ENCODE results near the gene KIF22. TPM values are rescaled to one million over a fixed set of nuclear protein-coding genes. Genes with fewer than 3 reads are reported as not detected.
A peak's percentile ranks its signal among the peaks of the same experiment; 100 is the strongest.

The KIF22 gene
- total and polyA plus RNA-seq, 4 donors = 7.4 to 41.4 (median 11.8) TPM

- Histone ChIP-seq H3K4me3 (ENCODE audit: low read length in 2 of 2) (no peak overlapping the region), H3K4me1 (ENCODE audit: control insufficient read depth in 1 of 2, insufficient read depth in 2 of 2, low read length in 2 of 2) (no peaks in the 10 kb centered on the region), H3K9me3 (ENCODE audit: control insufficient read depth, low read length) (no peaks in the 10 kb centered on the region), H3K27me3 (ENCODE audit: control insufficient read depth in 1 of 2, insufficient read depth in 2 of 2, low read length in 1 of 2) (no peaks in the 10 kb centered on the region), H3K36me3 (ENCODE audit: control insufficient read depth in 1 of 2, insufficient read depth in 2 of 2, low read length in 1 of 2) (no peaks in the 10 kb centered on the region), H3K27ac (ENCODE audit: low read depth in 1 of 2, low read length in 2 of 2) (no peak overlapping the region)
- WGBS, 2 donors = 74 to 76% methylated on average over 5 of the region's 5 CpGs
- intact Hi-C loops (cut with DNase I) = loop anchor here in 1 of 2 donors (10.0 kb wide), 2 partner anchors 180 to 950 kb away; partner anchors contain the start of genes CFAP119, HIRIP3, INO80E and RNF40
- no peak for ATAC-seq (ENCODE audit: low FRiP score)
- peak in 1 of 2 donors; percentile 47 for DNase-seq
These were observed 24.0 kb downstream of the KIF22 start for GRCh38 chr16:29814592-29814991.

- no peaks in the 10 kb centered on the region for H3K36me3 ChIP-seq (ENCODE audit: control insufficient read depth in 1 of 2, insufficient read depth in 2 of 2, low read length in 1 of 2)
- peak overlapping the region in 1 of 2 donors; percentile 24 for H3K4me3 ChIP-seq (ENCODE audit: low read length in 2 of 2)
- H3K4me1 ChIP-seq (ENCODE audit: control insufficient read depth in 1 of 2, insufficient read depth in 2 of 2, low read length in 2 of 2) = no peaks in the 10 kb centered on the region
- peak in 1 of 2 donors; percentile 66 for DNase-seq
- intact Hi-C loops (cut with DNase I) = loop anchor here (5.0 to 10.0 kb wide), 3 partner anchors 47 to 950 kb away; partner anchors contain the start of genes CDIPT (in 1 of the 2), CFAP119 (in 1 of the 2), HIRIP3 (in 1 of the 2) and INO80E (in 1 of the 2)
- no peak for ATAC-seq (ENCODE audit: low FRiP score)
- no peaks in the 10 kb centered on the region for H3K27me3 ChIP-seq (ENCODE audit: control insufficient read depth in 1 of 2, insufficient read depth in 2 of 2, low read length in 1 of 2)
- peak overlapping the region in 1 of 2 donors; percentile 79 for H3K27ac ChIP-seq (ENCODE audit: low read depth in 1 of 2, low read length in 2 of 2)
- 4 to 5% methylated on average over 39 of the region's 39 CpGs for WGBS, 2 donors
- H3K9me3 ChIP-seq (ENCODE audit: control insufficient read depth, low read length) = no peaks in the 10 kb centered on the region
These were observed 24.6 kb downstream of the KIF22 start for GRCh38 chr16:29815032-29815721.

GRCh38 chr16:29815793-29816693 is 25.5 kb downstream of the KIF22 start, which contains the start of gene PAGR1:
Gene PAGR1 (plus strand): TSS chr16:29816152. CDS start chr16:29816526, 374 bp downstream.
- Histone ChIP-seq H3K36me3 (ENCODE audit: control insufficient read depth in 1 of 2, insufficient read depth in 2 of 2, low read length in 1 of 2) (no peaks in the 10 kb centered on the region), H3K4me3 (ENCODE audit: low read length in 2 of 2) (peak within 1 kb of the TSS; percentile 44 to 60), H3K4me1 (ENCODE audit: control insufficient read depth in 1 of 2, insufficient read depth in 2 of 2, low read length in 2 of 2) (no peaks in the 10 kb centered on the region), H3K9me3 (ENCODE audit: control insufficient read depth, low read length) (no peaks in the 10 kb centered on the region), H3K27me3 (ENCODE audit: control insufficient read depth in 1 of 2, insufficient read depth in 2 of 2, low read length in 1 of 2) (no peaks in the 10 kb centered on the region), H3K27ac (ENCODE audit: low read depth in 1 of 2, low read length in 2 of 2) (peak within 1 kb of the TSS; percentile 10 to 79)
- ATAC-seq (ENCODE audit: low FRiP score) (peak; percentile 87), DNase-seq (peak; percentile 99)
- intact Hi-C loops (cut with DNase I) = loop anchor here (5.0 to 10.0 kb wide), 3 partner anchors 46 to 949 kb away; partner anchors contain the start of genes CDIPT (in 1 of the 2), CFAP119 (in 1 of the 2), HIRIP3 (in 1 of the 2) and INO80E (in 1 of the 2)
- WGBS, 2 donors = 0% methylated on average over 59 to 70 of the region's 70 CpGs

- intact Hi-C loops (cut with DNase I) = loop anchor here (5.0 to 10.0 kb wide), 3 partner anchors 45 to 948 kb away; partner anchors contain the start of genes CDIPT (in 1 of the 2), CFAP119 (in 1 of the 2), HIRIP3 (in 1 of the 2) and INO80E (in 1 of the 2)
- H3K4me1 ChIP-seq (ENCODE audit: control insufficient read depth in 1 of 2, insufficient read depth in 2 of 2, low read length in 2 of 2) = no peaks in the 10 kb centered on the region
- no peaks in the 10 kb centered on the region for H3K9me3 ChIP-seq (ENCODE audit: control insufficient read depth, low read length)
- H3K36me3 ChIP-seq (ENCODE audit: control insufficient read depth in 1 of 2, insufficient read depth in 2 of 2, low read length in 1 of 2) = no peaks in the 10 kb centered on the region
- peak; percentile 85 to 89 for DNase-seq
- no peaks in the 10 kb centered on the region for H3K27me3 ChIP-seq (ENCODE audit: control insufficient read depth in 1 of 2, insufficient read depth in 2 of 2, low read length in 1 of 2)
- peak overlapping the region; percentile 10 to 79 for H3K27ac ChIP-seq (ENCODE audit: low read depth in 1 of 2, low read length in 2 of 2)
- H3K4me3 ChIP-seq (ENCODE audit: low read length in 2 of 2) = peak overlapping the region; percentile 44 to 60
- peak; percentile 61 for ATAC-seq (ENCODE audit: low FRiP score)
- WGBS, 2 donors = 4% methylated on average over 37 of the region's 37 CpGs
These were observed 26.3 kb downstream of the KIF22 start for GRCh38 chr16:29816694-29817441.

GRCh38 chr16:29818082-29818481 is 27.5 kb downstream of the KIF22 start:
- no peaks in the 10 kb centered on the region for H3K4me1 ChIP-seq (ENCODE audit: control insufficient read depth in 1 of 2, insufficient read depth in 2 of 2, low read length in 2 of 2)
- H3K9me3 ChIP-seq (ENCODE audit: control insufficient read depth, low read length) = no peaks in the 10 kb centered on the region
- ATAC-seq (ENCODE audit: low FRiP score) (no peak), DNase-seq (no peak)
- 82 to 85% methylated on average over 4 of the region's 4 CpGs for WGBS, 2 donors
- no peaks in the 10 kb centered on the region for H3K36me3 ChIP-seq (ENCODE audit: control insufficient read depth in 1 of 2, insufficient read depth in 2 of 2, low read length in 1 of 2)
- no peak overlapping the region for H3K27ac ChIP-seq (ENCODE audit: low read depth in 1 of 2, low read length in 2 of 2)
- intact Hi-C loops (cut with DNase I) = loop anchor here (5.0 to 10.0 kb wide), 3 partner anchors 44 to 947 kb away; partner anchors contain the start of genes CDIPT (in 1 of the 2), CFAP119 (in 1 of the 2), HIRIP3 (in 1 of the 2) and INO80E (in 1 of the 2)
- H3K4me3 ChIP-seq (ENCODE audit: low read length in 2 of 2) = no peak overlapping the region
- no peaks in the 10 kb centered on the region for H3K27me3 ChIP-seq (ENCODE audit: control insufficient read depth in 1 of 2, insufficient read depth in 2 of 2, low read length in 1 of 2)

- intact Hi-C loops (cut with DNase I) = loop anchor here (5.0 to 10.0 kb wide), 3 partner anchors 43 to 945 kb away; partner anchors contain the start of genes CDIPT (in 1 of the 2), CFAP119 (in 1 of the 2), HIRIP3 (in 1 of the 2) and INO80E (in 1 of the 2)
- ATAC-seq (ENCODE audit: low FRiP score) (no peak), DNase-seq (peak in 1 of 2 donors; percentile 46)
- H3K27ac ChIP-seq (ENCODE audit: low read depth in 1 of 2, low read length in 2 of 2) = no peak overlapping the region
- H3K36me3 ChIP-seq (ENCODE audit: control insufficient read depth in 1 of 2, insufficient read depth in 2 of 2, low read length in 1 of 2) = no peaks in the 10 kb centered on the region
- H3K27me3 ChIP-seq (ENCODE audit: control insufficient read depth in 1 of 2, insufficient read depth in 2 of 2, low read length in 1 of 2) = no peaks in the 10 kb centered on the region
- no peaks in the 10 kb centered on the region for H3K9me3 ChIP-seq (ENCODE audit: control insufficient read depth, low read length)
- H3K4me3 ChIP-seq (ENCODE audit: low read length in 2 of 2) = no peak overlapping the region
- peaks cover 0 to 3% of the 10 kb centered on the region in 2 donors for H3K4me1 ChIP-seq (ENCODE audit: control insufficient read depth in 1 of 2, insufficient read depth in 2 of 2, low read length in 2 of 2)
- 74 to 76% methylated on average over 15 of the region's 15 CpGs for WGBS, 2 donors
These were observed 29.0 kb downstream of the KIF22 start for GRCh38 chr16:29819506-29819905.

- H3K27me3 ChIP-seq (ENCODE audit: control insufficient read depth in 1 of 2, insufficient read depth in 2 of 2, low read length in 1 of 2) = no peaks in the 10 kb centered on the region
- 0 to 2% methylated on average over 4 of the region's 4 CpGs for WGBS, 2 donors
- H3K4me3 ChIP-seq (ENCODE audit: low read length in 2 of 2) = peak within 1 kb of the TSS; percentile 79 to 89
- H3K36me3 ChIP-seq (ENCODE audit: control insufficient read depth in 1 of 2, insufficient read depth in 2 of 2, low read length in 1 of 2) = no peaks in the 10 kb centered on the region
- H3K4me1 ChIP-seq (ENCODE audit: control insufficient read depth in 1 of 2, insufficient read depth in 2 of 2, low read length in 2 of 2) = peaks cover 0 to 3% of the 10 kb centered on the region in 2 donors
- H3K27ac ChIP-seq (ENCODE audit: low read depth in 1 of 2, low read length in 2 of 2) = peak within 1 kb of the TSS; percentile 68 to 86
- no peaks in the 10 kb centered on the region for H3K9me3 ChIP-seq (ENCODE audit: control insufficient read depth, low read length)
- DNase-seq = peak; percentile 84 to 87
- intact Hi-C loops (cut with DNase I) = loop anchor here in 1 of 2 donors (5.0 to 10.0 kb wide), 2 partner anchors 42 to 115 kb away; partner anchors contain the start of gene CDIPT
- peak; percentile 62 for ATAC-seq (ENCODE audit: low FRiP score)
These were observed 29.7 kb downstream of the KIF22 start, which contains the start of gene MVP for GRCh38 chr16:29820271-29820701. Gene MVP (plus strand): TSS chr16:29820462. CDS start chr16:29830550, 10,088 bp downstream.
